ENCODE measurements around the gene RGS10. TPM values are rescaled to one million over a fixed set of nuclear protein-coding genes. Genes with fewer than 3 reads are reported as not detected.

Gene RGS10
- total RNA-seq, 1 experiment from 2014 or later: 10.6 TPM

- Mint-ChIP-seq H3K27me3 (ENCODE audit: low read depth) (peaks cover 70% of the 10 kb centered on the region), H3K36me3 (ENCODE audit: insufficient read depth in 1 of 3, low read depth in 3 of 3) (no peaks in the 10 kb centered on the region; a peak in 1 of 7 replicates), H3K27ac (peak overlapping the region in 1 of 3 experiments; percentile 12; a peak in 1 of 7 replicates), H3K4me3 (peak overlapping the region; percentile 67 to 89), H3K9me3 (no peaks in the 10 kb centered on the region; a peak in 2 of 5 replicates), H3K4me1 (peaks cover 18 to 32% of the 10 kb centered on the region in 2 experiments)
- Histone ChIP-seq H2BK120ac (ENCODE audit: low read depth, low read length, poor library complexity, severe bottlenecking) (no peak overlapping the region), H2AK5ac (ENCODE audit: insufficient read length, low read length) (no peak overlapping the region), H3K9ac (ENCODE audit: extremely low read depth, insufficient read length, low read length) (no peak overlapping the region), H3K4me2 (ENCODE audit: insufficient read depth, insufficient read length, low read length) (peak overlapping the region; percentile 47), H2AFZ (ENCODE audit: low read length) (no peak overlapping the region), H3K27ac (ENCODE audit: insufficient read length, low read depth, low read length) (no peak overlapping the region), H3K27me3 (ENCODE audit: insufficient read depth, low read length) (peaks cover 23% of the 10 kb centered on the region; the same call in 1 of the 2 replicates), H4K91ac (ENCODE audit: insufficient read length, low read depth, low read length) (no peak overlapping the region), H4K5ac (ENCODE audit: insufficient read length, low read depth, low read length) (no peak overlapping the region), H2BK20ac (ENCODE audit: low read depth, low read length, poor library complexity, severe bottlenecking) (no peak overlapping the region), H3K4me1 (ENCODE audit: insufficient read depth, low read length) (peaks cover 3% of the 10 kb centered on the region; the same call in 1 of the 2 replicates), H3K4ac (ENCODE audit: low read depth, low read length) (no peak overlapping the region), H3K23ac (ENCODE audit: insufficient read length, low read depth, low read length) (no peak overlapping the region), H3K79me1 (ENCODE audit: insufficient read depth, low read depth, low read length, poor library complexity, severe bottlenecking) (no peaks in the 10 kb centered on the region), H3K14ac (ENCODE audit: insufficient read depth, low read length) (no peak overlapping the region), H2BK12ac (ENCODE audit: insufficient read length, low read depth, low read length) (no peak overlapping the region), H3T11ph (ENCODE audit: low read length) (no peak overlapping the region), H3K56ac (ENCODE audit: insufficient read length, low read depth, low read length) (no peak overlapping the region), H2BK15ac (ENCODE audit: low read depth, low read length) (no peak overlapping the region), H3K79me2 (ENCODE audit: insufficient read depth, low read length) (no peaks in the 10 kb centered on the region), H3K18ac (ENCODE audit: insufficient read length, low read depth, low read length) (no peak overlapping the region), H3K9me3 (ENCODE audit: control insufficient read depth, low read depth, low read length) (no peaks in the 10 kb centered on the region), H3K23me2 (ENCODE audit: insufficient read length, low read depth, low read length, poor library complexity, severe bottlenecking) (peaks cover 20% of the 10 kb centered on the region), H4K20me1 (ENCODE audit: control insufficient read depth, insufficient read depth, insufficient read length) (no peaks in the 10 kb centered on the region), H4K8ac (replicated peaks; ENCODE audit: insufficient read length, low read depth, low read length) (no peak overlapping the region), H2BK5ac (ENCODE audit: insufficient read length, low read length) (no peak overlapping the region)
- no CpG with 5 or more reads among the region's 78 CpGs for WGBS (ENCODE audit: extremely low coverage, insufficient read length, low lambda C conversion rate)
- TF ChIP-seq CTCF (conservative IDR thresholded peaks at IDR 0.05): peak; percentile 29; the same call in 2 of the 3 replicates
- DNase-seq: peak; percentile 61
Measured at GRCh38 chr10:119542988-119543813, 682 bp upstream of the RGS10 start.
